ENCODE results near the gene BRMS1. TPM values are rescaled to one million over a fixed set of nuclear protein-coding genes. Genes with fewer than 3 reads are reported as not detected.

The BRMS1 gene
- total RNA-seq, 1 donor from 2014 or later = 33.4 TPM

DNA sequence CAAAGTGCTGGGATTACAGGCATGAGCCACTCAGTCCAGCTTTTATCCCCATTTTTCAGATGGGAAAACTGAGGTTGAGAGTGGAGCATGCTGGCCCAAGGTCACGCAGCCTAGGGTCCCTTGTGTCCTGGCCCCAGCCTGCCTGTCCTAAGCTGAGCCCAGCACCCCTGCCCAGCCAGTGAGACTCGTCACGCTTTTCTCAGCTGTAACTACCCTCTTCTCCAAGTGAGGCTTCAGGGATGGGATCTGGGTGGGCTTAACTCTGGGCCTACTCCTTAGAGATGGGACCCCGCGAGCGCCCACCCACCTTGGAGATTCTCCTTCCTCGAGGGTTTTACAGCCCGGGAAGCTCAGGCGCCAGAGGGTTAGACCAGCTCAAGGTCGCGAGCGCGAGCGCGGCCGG, 53.6 kb downstream of the BRMS1 start:
- DNase-seq (ENCODE audit: extremely low spot score, unreplicated experiment) = no peak
- peaks cover 17% of the 10 kb centered on the region for H3K27me3 Mint-ChIP-seq (ENCODE audit: unreplicated experiment)
- H3K4me3 Mint-ChIP-seq (ENCODE audit: unreplicated experiment) = peak overlapping the region; percentile 63
- H3K27ac Mint-ChIP-seq (ENCODE audit: unreplicated experiment) = no peak overlapping the region
- TF ChIP-seq CTCF (IDR thresholded peaks at IDR 0.05) = no peak
- H3K4me1 Mint-ChIP-seq (ENCODE audit: unreplicated experiment) = peaks cover 34% of the 10 kb centered on the region
- no peaks in the 10 kb centered on the region for H3K36me3 Mint-ChIP-seq (ENCODE audit: unreplicated experiment)
- no peaks in the 10 kb centered on the region for H3K9me3 Mint-ChIP-seq (ENCODE audit: unreplicated experiment)

DNA sequence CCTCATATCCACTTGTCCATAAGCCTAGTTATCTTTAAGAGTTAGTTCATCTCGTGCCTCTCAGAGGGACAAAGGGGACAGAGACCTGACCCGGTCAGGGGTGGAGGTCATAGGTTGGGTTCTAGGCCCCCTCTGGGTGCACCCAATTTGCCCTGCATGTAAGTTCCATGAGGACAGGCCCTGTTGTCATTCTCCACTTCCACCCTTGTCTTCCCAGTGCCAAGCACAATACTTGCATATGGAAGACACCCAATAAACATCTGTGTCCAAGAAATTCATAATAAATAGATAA, 54.6 kb downstream of the BRMS1 start:
- Mint-ChIP-seq H3K4me1 (ENCODE audit: unreplicated experiment) (peaks cover 34% of the 10 kb centered on the region), H3K27me3 (ENCODE audit: unreplicated experiment) (peaks cover 15% of the 10 kb centered on the region), H3K4me3 (ENCODE audit: unreplicated experiment) (peak overlapping the region; percentile 94), H3K36me3 (ENCODE audit: unreplicated experiment) (no peaks in the 10 kb centered on the region), H3K9me3 (ENCODE audit: unreplicated experiment) (no peaks in the 10 kb centered on the region), H3K27ac (ENCODE audit: unreplicated experiment) (peak overlapping the region; percentile 99)
- no peak for TF ChIP-seq CTCF (IDR thresholded peaks at IDR 0.05)
- no peak for DNase-seq (ENCODE audit: extremely low spot score, unreplicated experiment)

DNA sequence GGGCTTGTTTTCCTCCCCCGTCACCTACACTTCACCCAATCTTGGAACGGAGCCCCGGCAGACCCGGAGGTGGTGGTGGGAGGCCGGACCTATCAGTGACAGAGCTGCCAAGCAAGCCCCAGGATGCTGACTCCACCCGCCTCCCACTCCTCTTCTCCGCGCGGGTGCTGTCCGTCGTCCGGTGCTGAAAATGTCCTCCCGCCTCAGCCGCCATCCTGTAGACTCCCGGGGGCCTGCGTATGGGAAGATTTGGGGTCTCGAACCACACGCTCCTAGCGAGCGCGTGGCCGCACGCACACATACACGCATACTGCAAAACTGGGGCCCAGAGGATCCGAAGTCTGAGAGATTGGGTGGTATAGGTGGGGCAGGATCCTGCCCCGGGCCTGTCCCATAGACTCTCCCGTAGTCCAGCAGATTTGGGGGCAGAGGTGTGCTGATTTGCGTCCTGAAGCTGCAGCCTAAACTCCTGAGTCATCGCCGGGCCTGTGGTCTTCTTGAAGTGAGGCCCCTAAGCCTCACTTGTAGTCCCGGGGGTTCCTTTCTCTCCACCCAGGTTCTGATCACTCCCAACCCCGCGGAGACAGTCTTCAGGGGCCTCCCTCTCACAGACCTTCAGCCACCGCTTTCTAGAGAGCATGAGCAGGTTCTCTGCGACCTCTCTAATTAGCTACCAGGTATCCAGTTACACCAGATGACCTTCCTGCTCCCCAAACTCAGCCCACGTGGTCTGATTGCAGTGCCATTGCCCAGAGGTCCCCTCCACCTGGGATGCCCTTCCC, 55.2 kb downstream of the BRMS1 start:
- peak; percentile 95 for DNase-seq (ENCODE audit: extremely low spot score, unreplicated experiment)

GRCh38 chr11:66288671-66289547, 56.0 kb downstream of the BRMS1 start, which contains the start of gene YIF1A:
YIF1A (minus strand) TSS chr11:66289143; CDS start chr11:66288985, 158 bp downstream.
- no peaks in the 10 kb centered on the region for H3K9me3 Mint-ChIP-seq (ENCODE audit: unreplicated experiment)
- DNase-seq (ENCODE audit: extremely low spot score, unreplicated experiment) = peak; percentile 100
- TF ChIP-seq CTCF (IDR thresholded peaks at IDR 0.05) = no peak
- no peaks in the 10 kb centered on the region for H3K36me3 Mint-ChIP-seq (ENCODE audit: unreplicated experiment)
- peaks cover 15% of the 10 kb centered on the region for H3K27me3 Mint-ChIP-seq (ENCODE audit: unreplicated experiment)
- peaks cover 34% of the 10 kb centered on the region for H3K4me1 Mint-ChIP-seq (ENCODE audit: unreplicated experiment)
- peak within 1 kb of the TSS; percentile 94 for H3K4me3 Mint-ChIP-seq (ENCODE audit: unreplicated experiment)
- H3K27ac Mint-ChIP-seq (ENCODE audit: unreplicated experiment) = peak within 1 kb of the TSS; percentile 99

More for the DNA sequence above, 55.2 kb downstream of the BRMS1 start:
- TF ChIP-seq CTCF (IDR thresholded peaks at IDR 0.05) = no peak
- Mint-ChIP-seq H3K27me3 (ENCODE audit: unreplicated experiment) (peaks cover 15% of the 10 kb centered on the region), H3K4me3 (ENCODE audit: unreplicated experiment) (peak overlapping the region; percentile 94), H3K27ac (ENCODE audit: unreplicated experiment) (peak overlapping the region; percentile 99), H3K9me3 (ENCODE audit: unreplicated experiment) (no peaks in the 10 kb centered on the region), H3K4me1 (ENCODE audit: unreplicated experiment) (peaks cover 34% of the 10 kb centered on the region), H3K36me3 (ENCODE audit: unreplicated experiment) (no peaks in the 10 kb centered on the region)
